Measurements from ENCODE around the gene SAXO2. TPM values are rescaled to one million over a fixed set of nuclear protein-coding genes. Genes with fewer than 3 reads are reported as not detected.
"Not testable (repeated sequence)": the region's sequence is repeated elsewhere in the genome, so short reads cannot be mapped to it uniquely, and the experiment has no call there.

Gene SAXO2, protein sequence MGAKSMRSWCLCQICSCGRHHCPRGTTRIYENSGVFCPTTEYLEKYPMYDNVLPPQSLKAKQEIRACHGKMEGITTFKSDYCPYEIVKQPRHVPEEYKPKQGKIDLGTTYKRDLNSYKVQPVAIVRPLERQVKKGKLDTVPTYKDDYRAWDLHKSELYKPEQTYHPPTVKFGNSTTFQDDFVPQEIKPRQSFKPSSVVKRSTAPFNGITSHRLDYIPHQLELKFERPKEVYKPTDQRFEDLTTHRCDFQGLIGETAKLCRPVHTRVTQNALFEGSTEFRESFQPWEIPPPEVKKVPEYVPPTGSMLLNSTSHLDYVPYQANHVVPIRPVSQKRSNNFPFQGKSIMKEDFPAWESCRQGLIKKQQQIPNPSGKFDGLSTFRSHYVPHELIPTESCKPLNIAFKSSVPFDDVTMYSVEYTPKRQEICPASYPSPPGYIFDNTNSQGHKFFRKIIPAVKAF
- 4.2 TPM for polyA plus RNA-seq

DNA sequence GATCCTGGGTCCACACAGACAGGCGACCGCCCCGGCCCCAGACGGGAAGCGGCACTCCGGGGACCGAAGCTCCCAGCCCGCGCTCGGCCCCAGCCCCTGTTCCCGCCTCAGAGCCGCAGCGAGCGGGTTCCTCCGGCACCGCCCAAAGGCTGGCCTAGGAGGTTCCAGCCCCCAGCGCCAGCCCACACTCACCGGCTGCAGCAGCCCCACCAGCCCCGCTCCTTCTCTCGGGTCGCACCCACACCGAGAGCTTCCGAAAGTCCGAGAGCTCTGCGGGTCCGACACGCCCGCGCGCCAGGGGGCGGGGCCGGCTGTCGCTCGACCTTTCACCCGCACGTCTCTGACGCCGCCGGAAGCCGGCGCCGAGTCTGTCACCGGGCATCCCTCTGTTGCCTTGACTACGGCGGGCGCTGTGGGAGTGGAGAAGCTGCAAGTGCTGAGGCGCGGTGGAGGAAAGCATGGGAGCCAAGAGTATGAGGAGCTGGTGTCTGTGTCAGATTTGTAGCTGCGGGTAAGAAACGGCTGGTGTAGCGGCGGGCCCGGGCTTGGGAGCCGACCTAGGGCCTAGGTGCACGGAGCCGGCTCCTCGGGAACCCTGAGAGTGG lies at the start of gene SAXO2, which contains the start of gene EFL1:
Gene SAXO2, plus strand, starts transcription at position 397 of the 605 bp plus-strand sequence. Its CDS starts 62 bp downstream, at position 459.
Gene EFL1, minus strand, starts transcription at position 313 of the 605 bp plus-strand sequence. CDS start 956 bp downstream, outside the sequence.
- Mint-ChIP-seq H3K27ac (peak within 1 kb of the TSS; percentile 81 to 92 (median 91)), H3K27me3 (no peaks in the 10 kb centered on the region), H3K4me1 (peaks cover 27 to 44% (median 41%) of the 10 kb centered on the region in 3 donors), H3K4me3 (peak within 1 kb of the TSS; percentile 91 to 98 (median 96)), H3K36me3 (no peaks in the 10 kb centered on the region), H3K9me3 (no peaks in the 10 kb centered on the region)

DNA sequence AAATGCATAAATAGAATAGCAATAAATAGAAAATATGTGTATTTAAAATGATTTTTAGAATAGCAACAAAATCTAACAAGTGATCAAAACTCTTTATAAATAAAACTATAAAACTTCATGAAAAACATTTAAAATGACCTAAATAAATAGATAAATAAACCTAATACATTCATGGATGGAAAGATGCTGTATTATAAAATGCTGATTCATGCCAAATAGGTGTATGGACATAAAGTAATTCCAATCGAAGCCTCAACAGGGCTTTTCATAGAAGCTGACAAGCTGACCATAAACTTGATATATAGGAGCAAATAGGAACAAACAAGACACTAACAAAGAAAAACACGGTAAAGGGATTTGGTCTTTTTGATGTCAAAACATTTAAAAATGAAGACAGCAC lies 46.5 kb upstream of the SAXO2 start:
- H3K27me3 Mint-ChIP-seq, H3K4me1 Mint-ChIP-seq, H3K9me3 Mint-ChIP-seq, H3K27ac Mint-ChIP-seq, H3K4me3 Mint-ChIP-seq, H3K36me3 Mint-ChIP-seq: not testable (repeated sequence)

DNA sequence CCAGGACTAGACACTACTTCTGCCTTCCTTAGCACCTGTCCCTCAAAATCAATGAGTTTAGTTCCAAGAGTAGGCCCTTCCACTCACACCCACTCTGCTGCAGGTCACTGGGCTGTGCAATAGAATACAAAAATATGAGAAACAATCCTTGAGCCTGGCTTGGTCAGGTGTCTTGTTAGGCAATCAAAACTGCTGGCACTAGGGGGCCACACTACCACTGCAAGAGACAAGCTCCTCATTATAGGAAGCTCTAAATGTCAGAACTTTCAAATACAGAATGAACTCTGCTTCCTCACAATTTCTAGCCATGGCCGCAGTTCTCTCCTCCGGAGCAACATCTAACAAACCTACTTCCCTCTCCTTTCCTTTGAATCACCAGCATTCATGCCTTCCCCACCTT lies 41.1 kb upstream of the SAXO2 start:
- not testable (repeated sequence) for H3K27ac Mint-ChIP-seq, H3K4me1 Mint-ChIP-seq, H3K9me3 Mint-ChIP-seq, H3K4me3 Mint-ChIP-seq, H3K36me3 Mint-ChIP-seq, H3K27me3 Mint-ChIP-seq

DNA sequence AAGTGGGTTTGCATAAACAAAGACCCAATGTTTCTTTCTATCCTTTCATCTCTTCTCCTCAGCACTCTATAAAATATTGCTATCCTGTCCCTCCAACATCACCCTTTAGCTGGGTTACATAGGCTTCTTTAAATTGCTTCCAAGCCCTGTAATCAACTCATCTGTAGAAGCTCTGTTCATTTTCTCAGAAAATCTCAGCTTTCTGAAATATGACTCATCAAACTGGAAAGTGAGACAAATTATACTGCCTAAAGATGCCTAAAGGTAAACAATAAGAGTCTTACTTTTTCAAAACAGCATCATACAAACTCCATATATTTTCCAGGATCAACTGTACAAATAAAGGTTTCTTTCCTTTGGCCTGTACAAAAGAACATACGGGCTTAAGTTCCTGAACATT lies 33.9 kb upstream of the SAXO2 start:
- Mint-ChIP-seq H3K27ac (no peak overlapping the region), H3K36me3 (peaks cover 15% of the 10 kb centered on the region), H3K4me3 (no peak overlapping the region), H3K27me3 (no peaks in the 10 kb centered on the region), H3K4me1 (peaks cover 8 to 13% (median 8%) of the 10 kb centered on the region in 3 donors), H3K9me3 (no peaks in the 10 kb centered on the region)

DNA sequence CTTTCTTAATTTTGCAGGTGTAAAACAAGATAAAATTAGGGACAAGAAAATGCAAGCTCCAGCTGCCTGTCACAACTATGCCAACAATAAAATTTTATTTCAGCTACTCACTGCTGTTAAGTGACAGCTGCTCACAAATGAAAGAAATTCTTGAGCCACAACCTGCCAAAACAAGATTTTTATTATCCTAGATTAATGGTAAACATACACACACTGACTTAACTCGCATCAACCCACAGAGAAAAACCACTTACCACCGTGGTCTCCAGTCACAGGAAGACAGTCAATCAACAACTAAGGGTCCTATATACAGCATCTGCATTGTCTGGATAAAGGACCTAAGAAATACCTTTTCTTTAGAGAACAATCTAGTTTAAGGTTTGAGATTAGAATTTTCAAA lies 31.4 kb upstream of the SAXO2 start:
- H3K27ac Mint-ChIP-seq, result peak overlapping the region in 1 of 3 donors; percentile 15
- peaks cover 11 to 18% (median 14%) of the 10 kb centered on the region in 3 donors for H3K4me1 Mint-ChIP-seq
- no peaks in the 10 kb centered on the region for H3K9me3 Mint-ChIP-seq
- H3K36me3 Mint-ChIP-seq, result peaks cover 14% of the 10 kb centered on the region
- H3K27me3 Mint-ChIP-seq, result no peaks in the 10 kb centered on the region
- no peak overlapping the region for H3K4me3 Mint-ChIP-seq

DNA sequence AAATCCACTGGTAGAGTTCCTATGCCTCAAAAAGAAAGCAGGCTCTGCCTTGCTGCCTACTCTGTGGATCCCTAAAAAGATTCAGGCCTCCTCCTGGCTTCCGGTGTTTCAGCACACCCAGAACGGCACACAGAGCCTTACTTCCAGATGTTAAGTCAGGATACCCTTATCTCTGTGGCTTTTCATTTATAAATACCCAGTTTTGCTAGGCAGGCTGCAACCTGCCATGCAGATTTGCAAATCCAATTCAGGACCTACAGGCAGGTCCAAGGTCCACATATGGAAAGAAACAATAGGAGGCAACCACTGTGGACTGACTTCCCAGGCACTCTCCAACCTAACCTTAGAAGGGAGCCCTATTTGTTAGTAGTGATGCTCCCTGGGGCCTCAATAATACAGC lies 30.8 kb upstream of the SAXO2 start:
- Mint-ChIP-seq H3K36me3 (peaks cover 12% of the 10 kb centered on the region), H3K4me1 (peaks cover 11 to 14% (median 14%) of the 10 kb centered on the region in 3 donors), H3K9me3 (no peaks in the 10 kb centered on the region), H3K27me3 (no peaks in the 10 kb centered on the region), H3K27ac (no peak overlapping the region), H3K4me3 (no peak overlapping the region)

DNA sequence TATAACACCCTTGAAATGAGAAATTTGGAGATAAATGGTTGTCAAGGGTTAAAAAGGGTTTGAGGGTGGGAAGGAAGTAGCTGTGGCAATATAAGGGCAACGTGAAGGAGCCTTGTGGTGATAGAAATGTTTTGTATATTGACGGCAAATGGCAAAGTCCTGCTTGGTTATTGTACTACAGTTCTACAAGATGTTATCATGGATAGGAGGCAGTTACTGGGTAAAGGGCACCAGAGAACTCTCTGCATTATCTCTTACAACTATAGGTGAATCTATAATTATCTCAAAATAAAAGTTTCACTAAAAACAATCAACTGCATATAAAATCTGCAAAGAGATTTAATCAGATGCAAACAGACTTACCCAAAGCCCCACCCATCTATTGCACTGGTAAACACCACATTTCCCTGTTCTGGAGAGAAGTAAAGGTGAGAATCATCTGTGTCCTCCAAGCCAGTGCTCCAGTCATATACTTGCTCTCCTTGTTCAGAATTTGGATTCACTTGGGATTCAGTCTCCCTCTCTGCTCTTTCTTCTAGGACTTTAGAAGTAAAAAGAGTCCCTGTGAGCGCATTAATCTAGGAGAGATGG lies 24.6 kb upstream of the SAXO2 start:
- peaks cover 10% of the 10 kb centered on the region for H3K36me3 Mint-ChIP-seq
- peaks cover 9 to 19% (median 12%) of the 10 kb centered on the region in 3 donors for H3K4me1 Mint-ChIP-seq
- not testable (repeated sequence) for H3K4me3 Mint-ChIP-seq, H3K9me3 Mint-ChIP-seq, H3K27ac Mint-ChIP-seq, H3K27me3 Mint-ChIP-seq

DNA sequence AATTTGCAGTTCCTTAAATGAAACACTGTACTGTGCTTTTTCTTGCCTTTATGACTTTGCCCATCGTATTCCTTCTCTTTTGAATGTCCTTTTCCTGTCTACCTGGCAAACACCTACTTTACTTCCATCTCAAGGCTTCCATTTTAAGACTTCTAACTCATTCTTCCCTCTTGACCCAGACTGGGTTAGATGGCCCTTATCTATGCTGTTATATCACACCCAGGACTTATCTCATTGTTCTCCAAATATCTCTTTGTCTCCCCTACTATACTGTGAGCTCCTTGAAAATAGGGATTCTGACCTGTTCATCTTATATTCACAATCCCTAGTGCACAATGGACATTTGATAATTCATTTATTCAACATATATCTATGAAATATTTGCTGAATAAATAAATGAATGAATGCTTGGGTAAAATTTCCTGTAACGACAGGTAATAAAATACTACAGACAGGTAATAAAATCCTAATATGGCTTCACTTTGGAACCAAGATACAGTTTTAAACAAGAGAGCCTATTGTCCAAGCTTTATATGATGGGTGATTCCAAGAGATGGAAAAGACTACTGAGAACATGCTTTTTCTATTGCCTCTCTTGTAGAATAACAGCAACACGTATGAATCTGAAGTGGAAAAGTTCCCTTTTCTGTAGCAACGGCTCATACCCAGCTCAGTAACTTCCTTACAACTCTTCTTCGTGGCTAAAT lies 22.8 kb upstream of the SAXO2 start:
- H3K4me1 Mint-ChIP-seq, result peaks cover 4 to 21% (median 5%) of the 10 kb centered on the region in 3 donors
- no peak overlapping the region for H3K27ac Mint-ChIP-seq
- H3K4me3 Mint-ChIP-seq, result no peak overlapping the region
- H3K27me3 Mint-ChIP-seq, result no peaks in the 10 kb centered on the region
- H3K9me3 Mint-ChIP-seq, result no peaks in the 10 kb centered on the region
- H3K36me3 Mint-ChIP-seq, result peaks cover 11% of the 10 kb centered on the region

DNA sequence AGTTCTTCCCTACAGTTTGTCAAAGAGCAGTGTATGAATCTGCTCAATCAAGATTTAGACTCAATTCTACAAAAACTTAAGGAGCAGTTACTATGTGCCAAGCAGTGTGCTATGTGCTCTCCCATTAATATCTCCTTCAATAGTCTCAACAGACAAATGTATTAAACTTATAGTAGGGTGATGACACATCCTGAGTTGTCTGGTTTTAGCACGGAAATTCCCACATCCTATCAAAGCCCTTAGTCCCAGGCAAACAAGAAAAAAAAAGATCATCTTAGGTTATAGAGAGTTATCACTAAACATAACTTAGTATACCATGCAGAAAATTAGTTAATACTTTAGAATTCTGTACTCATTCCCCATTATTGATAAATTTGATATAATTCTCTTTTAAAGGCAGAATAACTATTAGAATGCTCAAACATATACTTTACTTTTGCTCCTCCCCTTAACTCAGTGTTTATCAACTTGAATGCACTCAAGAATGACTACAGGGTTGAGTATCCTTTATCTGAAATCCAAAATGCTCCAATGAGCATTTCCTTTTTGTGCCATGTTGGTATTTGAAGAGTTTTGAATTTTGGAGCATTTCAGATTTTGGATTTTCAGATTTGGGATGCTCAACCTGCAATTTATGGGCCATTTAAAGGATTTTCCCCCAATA lies 20.6 kb upstream of the SAXO2 start:
- not testable (repeated sequence) for H3K27ac Mint-ChIP-seq, H3K4me3 Mint-ChIP-seq, H3K27me3 Mint-ChIP-seq, H3K9me3 Mint-ChIP-seq
- Mint-ChIP-seq H3K4me1 (peaks cover 6 to 26% (median 6%) of the 10 kb centered on the region in 3 donors), H3K36me3 (peaks cover 15% of the 10 kb centered on the region)

DNA sequence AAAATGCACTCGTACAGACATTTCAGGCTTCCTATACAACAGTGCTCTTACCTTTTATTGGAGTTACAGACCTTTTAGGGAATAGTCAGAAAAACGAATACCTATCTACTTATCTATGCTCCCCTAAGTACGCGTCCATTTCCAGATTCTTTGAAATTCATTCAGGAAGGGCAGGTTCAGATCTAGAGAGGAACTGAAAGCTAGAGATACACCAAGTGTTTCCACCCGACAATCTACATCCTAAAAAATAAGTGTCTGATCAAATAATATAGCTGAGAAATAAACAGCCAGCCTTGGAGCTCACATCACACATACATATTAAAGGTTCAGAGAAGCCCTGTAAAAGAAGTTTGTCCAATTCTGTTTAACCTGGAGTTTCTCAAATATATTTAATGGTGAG lies 19.0 kb upstream of the SAXO2 start:
- H3K27me3 Mint-ChIP-seq, H3K9me3 Mint-ChIP-seq: not testable (repeated sequence)
- Mint-ChIP-seq H3K4me1 (peaks cover 6 to 26% (median 7%) of the 10 kb centered on the region in 3 donors), H3K36me3 (peaks cover 13% of the 10 kb centered on the region), H3K4me3 (peak overlapping the region in 1 of 4 donors; percentile 65), H3K27ac (peak overlapping the region in 1 of 3 donors; percentile 37)

DNA sequence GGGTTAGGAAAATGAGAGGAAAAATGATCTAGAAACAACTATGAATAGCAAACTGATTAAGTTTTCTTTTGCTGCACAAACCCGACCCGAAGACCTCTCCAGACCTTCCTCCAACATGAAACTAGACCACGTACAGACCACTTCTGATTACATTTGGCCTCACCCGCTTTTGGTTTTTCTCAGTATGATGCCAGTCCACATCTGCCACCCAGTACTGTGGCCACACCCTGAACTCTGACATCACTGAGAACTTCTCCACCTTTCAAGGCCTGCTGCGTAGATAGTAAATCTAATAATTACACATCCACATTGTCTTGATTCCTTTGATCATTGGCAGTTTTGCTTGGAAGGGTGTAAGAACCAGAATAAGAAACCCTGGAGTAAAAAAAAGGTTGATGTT lies 16.7 kb upstream of the SAXO2 start:
- H3K27me3 Mint-ChIP-seq, H3K9me3 Mint-ChIP-seq, H3K36me3 Mint-ChIP-seq, H3K27ac Mint-ChIP-seq, H3K4me3 Mint-ChIP-seq: not testable (repeated sequence)
- H3K4me1 Mint-ChIP-seq, result peaks cover 6 to 26% (median 7%) of the 10 kb centered on the region in 3 donors

DNA sequence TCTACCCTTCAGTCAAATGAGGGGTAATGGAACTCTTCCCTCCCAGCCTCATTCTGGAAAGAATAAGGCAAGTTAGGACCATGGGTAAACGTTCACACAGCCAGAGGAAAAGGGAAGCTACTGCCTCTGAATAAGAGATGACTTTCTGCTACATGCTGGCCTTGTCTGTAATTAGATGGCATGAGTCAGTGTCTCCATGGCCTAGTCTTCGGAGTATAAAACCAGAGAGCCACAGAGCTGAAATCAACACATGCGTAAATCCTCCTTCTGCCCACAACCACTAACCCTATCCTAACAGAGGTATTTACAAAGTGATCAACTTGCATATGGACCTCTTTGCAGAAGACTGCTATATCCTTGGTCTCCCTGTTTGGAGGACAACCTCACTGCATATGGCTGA lies 14.4 kb upstream of the SAXO2 start:
- not testable (repeated sequence) for H3K4me3 Mint-ChIP-seq, H3K9me3 Mint-ChIP-seq, H3K27me3 Mint-ChIP-seq, H3K27ac Mint-ChIP-seq, H3K36me3 Mint-ChIP-seq
- peaks cover 6 to 18% (median 8%) of the 10 kb centered on the region in 3 donors for H3K4me1 Mint-ChIP-seq

DNA sequence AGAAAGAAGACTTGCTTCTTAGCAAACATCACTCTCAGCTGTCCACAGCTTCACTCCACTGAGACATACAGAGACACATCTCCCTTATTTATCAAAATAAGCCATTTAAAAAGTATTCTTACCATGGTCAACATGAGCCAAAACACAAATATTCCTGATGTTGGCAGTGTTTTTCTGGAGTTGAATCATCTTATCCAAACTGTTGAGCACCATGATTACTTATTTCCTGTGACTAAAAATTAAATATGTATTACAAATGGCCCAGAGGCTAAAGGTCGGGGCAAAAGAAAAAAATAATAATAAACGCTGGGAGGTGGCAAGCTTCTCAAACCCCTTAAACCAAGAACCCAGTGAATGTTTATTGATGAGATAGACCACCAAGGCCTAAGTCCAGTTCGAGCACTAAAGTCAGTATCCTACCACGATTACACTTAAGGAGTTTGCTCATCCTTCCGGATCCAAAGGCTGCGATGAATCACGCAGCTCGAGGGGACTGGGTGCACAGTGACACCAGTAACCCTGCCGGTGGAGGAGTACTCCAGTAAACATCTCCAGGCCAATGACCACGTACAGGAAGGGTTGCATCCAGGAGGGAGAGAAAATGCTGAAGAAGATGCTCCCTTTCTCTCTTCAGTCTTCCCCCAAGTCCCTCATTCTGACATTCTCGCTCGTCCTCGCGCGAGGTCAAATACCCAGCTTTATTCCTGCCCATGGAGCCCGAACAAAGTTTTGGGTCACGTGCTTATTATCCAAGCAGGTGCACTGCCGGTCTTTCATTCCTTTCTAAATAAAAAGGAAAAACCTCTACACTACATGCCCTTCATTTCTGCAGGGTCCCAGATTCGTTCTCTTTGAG lies 824 bp upstream of the SAXO2 start:
- H3K27me3 Mint-ChIP-seq, H3K9me3 Mint-ChIP-seq, H3K36me3 Mint-ChIP-seq: not testable (repeated sequence)
- Mint-ChIP-seq H3K4me3 (peak overlapping the region; percentile 91 to 98 (median 96)), H3K4me1 (peaks cover 21 to 44% (median 35%) of the 10 kb centered on the region in 3 donors), H3K27ac (peak overlapping the region in 2 of 3 donors; percentile 81 to 91)

DNA sequence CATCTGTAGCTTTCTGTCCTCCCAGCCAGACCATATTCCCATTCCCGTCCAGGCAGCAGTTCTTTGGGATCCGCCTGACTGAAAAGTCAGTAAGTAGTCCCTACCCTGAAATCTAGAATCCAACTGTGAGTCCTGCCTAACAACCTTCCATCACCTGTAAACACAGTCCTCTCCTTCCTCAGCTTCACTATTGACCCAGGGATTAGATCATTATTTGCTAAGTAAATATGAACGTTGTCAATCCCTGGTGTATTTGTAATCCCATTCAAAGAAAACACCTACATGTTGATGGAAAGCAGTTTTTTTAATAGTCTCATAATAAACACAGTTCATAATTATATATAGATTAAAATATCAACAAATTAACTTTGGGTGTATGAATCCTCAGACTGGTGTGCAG lies 732 bp downstream of the SAXO2 start:
- no peaks in the 10 kb centered on the region for H3K27me3 Mint-ChIP-seq
- peak overlapping the region; percentile 91 to 98 (median 96) for H3K4me3 Mint-ChIP-seq
- H3K27ac Mint-ChIP-seq, result peak overlapping the region in 2 of 3 donors; percentile 33 to 91
- no peaks in the 10 kb centered on the region for H3K9me3 Mint-ChIP-seq
- peaks cover 27 to 44% (median 43%) of the 10 kb centered on the region in 3 donors for H3K4me1 Mint-ChIP-seq
- no peaks in the 10 kb centered on the region for H3K36me3 Mint-ChIP-seq

All from IgD-negative memory B cell (primary cell).